ENCODE measurements around the gene CARHSP1.
"Not testable (repeated sequence)": the region's sequence is repeated elsewhere in the genome, so short reads cannot be mapped to it uniquely, and the experiment has no call there.

CARHSP1 gene

GRCh38 chr16:8892101-8892575 is 23.3 kb upstream of the CARHSP1 start:
- no peak for DNase-seq

GRCh38 chr16:8890549-8890921 is 21.7 kb upstream of the CARHSP1 start:
- DNase-seq: no peak

GRCh38 chr16:8889893-8890548 is 21.2 kb upstream of the CARHSP1 start:
- no peak for DNase-seq

GRCh38 chr16:8888951-8889892 is 20.4 kb upstream of the CARHSP1 start:
- no peak for DNase-seq

GRCh38 chr16:8887952-8888560 is 19.2 kb upstream of the CARHSP1 start:
- DNase-seq: no peak

GRCh38 chr16:8887431-8887765 is 18.6 kb upstream of the CARHSP1 start:
- no peak for DNase-seq

GRCh38 chr16:8886593-8887430 is 18.0 kb upstream of the CARHSP1 start:
- no peak for DNase-seq

GRCh38 chr16:8885674-8886592 is 17.1 kb upstream of the CARHSP1 start:
- peak in 2 of 3 experiments; percentile 49 to 52 for DNase-seq

GRCh38 chr16:8882725-8883377 is 14.0 kb upstream of the CARHSP1 start:
- DNase-seq: no peak

GRCh38 chr16:8882041-8882617 is 13.3 kb upstream of the CARHSP1 start, which contains the start of gene LITAFD:
LITAFD (plus strand) TSS chr16:8882351; CDS start chr16:8884356, 2,005 bp downstream.
- no peak for DNase-seq

GRCh38 chr16:8880839-8881510 is 12.2 kb upstream of the CARHSP1 start:
- DNase-seq: no peak

GRCh38 chr16:8878523-8878911 is 9.7 kb upstream of the CARHSP1 start:
- DNase-seq: no peak

GRCh38 chr16:8877894-8878522 is 9.2 kb upstream of the CARHSP1 start:
- DNase-seq: no peak

- not testable (repeated sequence) for DNase-seq
These were observed 6.5 kb upstream of the CARHSP1 start for GRCh38 chr16:8875317-8875716.

GRCh38 chr16:8874388-8874787 is 5.6 kb upstream of the CARHSP1 start:
- DNase-seq: no peak

- not testable (repeated sequence) for DNase-seq
These were observed 5.0 kb upstream of the CARHSP1 start for GRCh38 chr16:8873866-8874195.

GRCh38 chr16:8872967-8873865 is 4.4 kb upstream of the CARHSP1 start:
- DNase-seq: no peak

- no peak for DNase-seq
These were observed 3.3 kb upstream of the CARHSP1 start for GRCh38 chr16:8872071-8872470.

GRCh38 chr16:8869988-8870241 is 1.1 kb upstream of the CARHSP1 start:
- DNase-seq: not testable (repeated sequence)
